DMS53 treated with DMSO at 0.1 percent for 48 hours (cell line): ENCODE results near the gene TBC1D22A.

Experiments used
- DNase-seq: peaks from one replicate; lab custom pipeline; 2025; ENCODE audit not compliant: unreplicated experiment; lab: John Stamatoyannopoulos, UW

TBC1D22A gene

DNA sequence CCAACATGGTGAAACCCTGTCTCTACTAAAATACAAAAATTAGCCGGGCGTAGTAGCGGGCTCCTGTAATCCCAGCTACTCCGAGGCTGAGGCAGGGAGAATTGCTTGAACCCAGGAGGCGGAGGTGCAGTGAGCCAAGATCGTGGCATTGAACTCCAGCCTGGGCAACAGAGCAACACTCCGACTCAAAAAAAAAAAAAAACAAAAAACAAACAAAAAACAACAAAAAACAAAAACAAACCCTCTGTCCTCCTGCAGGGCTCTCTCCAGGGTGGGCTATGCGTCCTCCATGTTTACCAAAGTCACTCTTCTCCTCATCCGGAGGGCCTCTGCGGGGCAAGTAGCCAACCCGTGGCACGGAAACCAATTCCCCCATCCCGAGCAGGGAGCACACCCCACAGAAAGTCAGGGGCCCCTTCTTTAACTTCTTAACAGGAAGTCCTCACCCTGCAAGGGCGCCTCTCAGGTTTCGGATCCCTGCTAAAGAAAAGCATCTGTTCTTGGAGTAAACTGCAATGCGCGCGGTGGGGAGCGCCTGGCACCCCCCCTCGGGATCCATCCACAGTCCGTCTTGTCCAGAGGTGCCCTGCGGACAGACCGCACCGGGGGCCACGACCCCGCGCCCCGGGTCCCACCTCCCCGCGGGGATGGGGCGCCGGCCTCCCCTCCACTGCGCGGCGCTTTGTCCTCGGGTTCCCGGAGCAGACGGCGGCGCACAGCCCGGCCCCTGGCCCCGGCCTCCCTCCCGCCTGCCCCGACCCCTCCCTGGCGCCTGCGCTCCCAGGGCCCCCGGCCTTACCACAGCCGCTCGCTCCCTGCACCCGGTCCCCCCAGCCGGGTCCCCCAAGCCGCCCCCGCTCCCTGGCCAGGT is 25.1 kb upstream of the TBC1D22A start:
- DNase-seq, result no peak

- DNase-seq, result peak; percentile 27
Measured at GRCh38 chr22:46737976-46738646, 24.3 kb upstream of the TBC1D22A start, which contains the start of gene CERK. TSS of gene CERK (minus strand) at chr22:46738252. CDS start at chr22:46738148, 104 bp downstream.

GRCh38 chr22:46738647-46739093 is 23.8 kb upstream of the TBC1D22A start:
- DNase-seq, result peak; percentile 74

GRCh38 chr22:46739094-46739870 is 23.2 kb upstream of the TBC1D22A start:
- DNase-seq, result peak; percentile 74

DNA sequence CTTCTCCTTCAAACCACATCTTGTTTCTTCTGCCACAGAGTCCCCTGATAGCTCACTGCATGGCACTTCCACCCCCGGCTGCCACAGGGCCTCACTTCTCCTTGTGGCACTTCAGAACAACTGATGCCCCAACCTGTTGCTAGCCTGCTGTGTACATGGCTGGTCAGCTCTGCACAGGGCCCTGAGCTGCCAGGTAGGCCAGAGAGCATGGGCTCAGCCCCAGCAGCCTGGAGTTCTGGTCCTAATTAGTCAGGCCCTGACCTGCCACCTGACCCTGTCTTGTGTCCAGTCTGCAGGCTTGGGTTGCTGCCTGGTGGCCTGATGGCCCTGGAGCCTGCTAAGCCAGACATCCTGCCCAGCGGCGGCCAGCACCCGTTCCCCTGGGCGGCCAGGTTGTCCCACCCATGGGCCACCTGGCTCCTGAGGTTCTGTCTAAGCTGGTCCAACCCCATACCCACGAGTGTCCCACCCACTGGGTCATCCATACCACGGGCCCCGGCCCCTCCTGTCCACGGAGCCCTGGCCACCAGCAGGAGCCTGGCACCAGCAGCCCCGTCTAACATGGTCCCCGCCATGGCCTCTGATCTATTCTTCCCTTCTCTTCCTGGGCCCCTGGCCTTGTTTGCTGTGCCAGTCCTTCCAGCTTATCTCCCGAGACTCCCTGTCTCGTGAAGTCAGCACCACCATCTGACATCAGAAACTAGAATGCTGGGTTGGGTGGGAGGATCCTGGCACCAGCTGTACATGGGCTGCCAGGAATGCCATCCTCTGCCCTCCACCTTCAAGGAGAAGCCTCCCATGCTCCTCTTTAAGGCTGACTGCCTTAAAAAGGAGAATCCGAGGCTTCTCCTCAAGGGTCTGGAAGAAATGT is 21.3 kb upstream of the TBC1D22A start:
- DNase-seq, result no peak

- no peak for DNase-seq
Measured at GRCh38 chr22:46741974-46742519, 20.4 kb upstream of the TBC1D22A start.

DNA sequence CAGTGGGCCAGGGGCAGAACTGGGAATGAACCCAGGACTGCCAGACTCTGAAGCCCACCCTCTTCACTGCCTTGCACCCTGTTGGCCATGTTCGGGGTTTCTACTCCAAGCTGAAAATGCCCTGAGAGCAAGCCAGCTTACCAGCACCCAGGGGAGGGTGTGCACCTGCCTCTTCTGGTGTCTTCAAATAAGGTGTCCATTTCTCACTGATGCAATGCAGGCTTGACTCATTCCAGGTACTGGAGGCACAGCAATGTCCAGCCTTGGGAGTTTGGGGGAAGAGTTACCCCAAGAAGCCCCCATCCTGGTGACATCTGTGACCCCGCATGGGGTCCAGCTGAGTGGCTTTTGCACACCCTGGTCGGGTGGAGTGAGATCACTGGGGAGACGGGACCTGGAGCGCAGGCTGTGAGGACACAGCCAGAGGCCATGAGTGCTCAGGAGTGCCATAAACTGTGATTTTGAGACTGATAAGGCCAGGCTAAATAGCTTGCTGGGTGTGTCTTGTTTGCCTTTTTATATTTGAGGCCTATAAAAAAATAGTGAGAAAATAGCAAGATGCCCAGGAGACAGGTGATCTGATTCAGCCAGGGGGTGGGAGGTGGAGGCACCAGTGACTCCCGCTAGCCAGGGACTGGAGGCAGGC is 19.8 kb upstream of the TBC1D22A start:
- DNase-seq, result no peak

GRCh38 chr22:46744581-46744980 is 17.9 kb upstream of the TBC1D22A start:
- DNase-seq, result no peak

DNA sequence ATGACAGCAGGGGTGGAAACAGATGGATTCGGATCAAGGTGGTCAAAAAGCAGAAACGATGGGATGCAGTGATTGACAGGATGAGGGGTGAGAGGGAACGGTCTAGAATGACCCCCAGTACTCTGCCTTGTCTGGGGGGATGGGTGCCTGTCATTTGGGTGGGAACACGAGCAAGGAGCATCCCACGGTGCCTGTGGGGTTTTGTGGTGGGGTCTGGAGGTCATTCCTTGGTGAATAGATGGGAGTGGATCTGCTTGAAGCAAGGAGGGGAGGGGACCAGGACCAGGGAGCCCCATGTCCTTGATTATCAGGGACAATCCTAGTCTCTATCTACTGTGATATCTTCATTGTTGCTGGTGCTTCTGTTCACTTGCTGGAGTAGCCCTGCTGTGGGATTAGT is 16.3 kb upstream of the TBC1D22A start:
- DNase-seq, result no peak

- DNase-seq, result no peak
Measured at GRCh38 chr22:46746620-46747019, 15.8 kb upstream of the TBC1D22A start.

- no peak for DNase-seq
Measured at GRCh38 chr22:46747646-46748045, 14.8 kb upstream of the TBC1D22A start.

DNA sequence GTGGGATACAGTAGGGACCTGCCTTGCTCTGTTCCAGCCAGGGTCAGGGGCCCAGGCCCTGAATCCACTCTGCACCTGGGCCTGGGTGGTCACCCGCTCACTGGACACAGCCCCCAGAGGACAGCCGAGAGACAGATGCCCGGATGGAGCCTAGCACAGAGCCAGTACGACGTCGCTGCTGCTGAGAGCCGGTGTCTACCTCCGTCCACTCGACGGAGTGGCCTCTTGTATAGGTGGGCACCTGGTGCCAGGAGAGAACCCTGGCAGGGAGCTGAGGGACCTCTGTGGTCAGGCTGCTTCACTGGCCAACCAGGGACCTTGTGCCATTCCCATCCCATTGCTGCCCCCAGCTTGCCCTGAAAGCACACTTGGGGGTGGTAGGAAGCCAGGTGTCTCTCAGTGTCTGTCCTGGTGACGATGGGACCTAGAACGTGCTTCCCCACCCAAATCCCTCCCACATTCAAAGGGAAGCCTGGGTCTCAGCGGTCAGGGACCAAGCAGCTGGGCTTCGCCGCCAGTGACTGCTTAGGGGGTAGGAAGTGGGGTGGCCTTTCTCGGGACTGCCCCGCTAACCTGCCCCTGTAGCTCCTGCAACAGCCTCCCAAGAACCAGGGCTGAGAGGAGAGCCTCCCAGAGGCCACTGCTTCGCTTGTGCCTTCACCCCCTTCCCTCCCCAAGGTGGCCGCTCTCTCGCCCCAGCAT is 14.1 kb upstream of the TBC1D22A start:
- DNase-seq, result no peak

- DNase-seq, result no peak
Measured at GRCh38 chr22:46748908-46749675, 13.4 kb upstream of the TBC1D22A start.

DNA sequence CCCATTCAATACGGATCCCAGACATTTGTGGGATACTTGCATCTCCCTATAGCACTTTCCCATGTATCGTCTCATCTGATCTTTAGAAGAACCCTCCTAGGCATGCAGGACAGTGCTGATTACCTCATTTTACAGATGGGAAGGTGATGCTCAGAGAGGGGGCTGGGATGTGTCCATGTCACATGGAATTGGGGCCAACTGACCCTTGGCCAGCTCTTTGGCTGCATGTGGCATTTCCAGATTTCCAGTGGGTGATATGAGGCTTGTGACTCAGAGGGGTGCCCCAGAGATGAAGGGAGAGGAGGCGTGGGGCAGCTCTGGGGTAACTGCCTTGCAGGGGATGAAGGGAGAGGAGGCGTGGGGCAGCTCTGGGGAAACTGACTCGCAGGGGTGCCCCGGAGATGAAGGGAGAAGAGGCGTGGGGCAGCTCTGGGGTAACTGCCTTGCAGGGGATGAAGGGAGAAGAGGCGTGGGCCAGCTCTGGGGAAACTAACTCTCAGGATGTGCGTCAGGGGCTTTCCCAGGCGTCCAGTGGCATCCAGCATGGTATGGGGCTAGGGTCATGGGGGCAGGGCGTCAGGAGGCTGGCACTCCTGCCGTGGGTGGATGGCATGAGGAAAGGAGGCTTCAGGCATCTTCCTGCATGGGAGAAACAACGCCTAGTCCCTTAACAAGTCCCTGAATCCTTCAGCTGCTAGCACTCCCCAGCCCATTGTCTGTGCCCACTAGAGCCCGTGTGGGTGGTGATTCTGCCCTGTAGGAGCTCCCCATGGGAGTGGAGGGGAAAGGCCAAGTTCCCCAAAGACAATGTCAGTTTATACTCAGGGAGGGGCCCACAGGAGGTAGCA is 12.5 kb upstream of the TBC1D22A start:
- no peak for DNase-seq

DNA sequence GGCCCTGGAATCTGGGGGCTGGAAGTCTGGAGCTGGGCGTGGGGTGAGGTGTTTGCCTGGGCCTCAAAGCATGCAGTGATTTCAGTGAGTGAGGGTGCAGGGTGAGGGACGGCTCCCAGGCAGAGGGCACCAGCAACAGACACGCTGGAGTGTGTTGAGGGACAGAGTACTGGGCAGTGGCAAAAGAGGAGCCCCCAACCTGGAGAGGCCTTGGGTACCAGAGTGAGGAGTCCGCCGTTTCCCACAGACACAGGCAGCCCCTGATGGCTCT is 12.0 kb upstream of the TBC1D22A start:
- DNase-seq, result no peak

- DNase-seq, result no peak
Measured at GRCh38 chr22:46750863-46751443, 11.5 kb upstream of the TBC1D22A start.

GRCh38 chr22:46752286-46752987 is 10.0 kb upstream of the TBC1D22A start:
- DNase-seq, result no peak
